HG03095 (cell line): ENCODE measurements around the gene SRGAP3.

ENCODE experiments used
- ATAC-seq: cut with Tn5 transposase; IDR thresholded peaks from one replicate; pipeline ENCODE4 v1.9.1; 2021; ENCODE audit warnings: moderate library complexity; ENCODE audit not compliant: unreplicated experiment

Gene SRGAP3

DNA sequence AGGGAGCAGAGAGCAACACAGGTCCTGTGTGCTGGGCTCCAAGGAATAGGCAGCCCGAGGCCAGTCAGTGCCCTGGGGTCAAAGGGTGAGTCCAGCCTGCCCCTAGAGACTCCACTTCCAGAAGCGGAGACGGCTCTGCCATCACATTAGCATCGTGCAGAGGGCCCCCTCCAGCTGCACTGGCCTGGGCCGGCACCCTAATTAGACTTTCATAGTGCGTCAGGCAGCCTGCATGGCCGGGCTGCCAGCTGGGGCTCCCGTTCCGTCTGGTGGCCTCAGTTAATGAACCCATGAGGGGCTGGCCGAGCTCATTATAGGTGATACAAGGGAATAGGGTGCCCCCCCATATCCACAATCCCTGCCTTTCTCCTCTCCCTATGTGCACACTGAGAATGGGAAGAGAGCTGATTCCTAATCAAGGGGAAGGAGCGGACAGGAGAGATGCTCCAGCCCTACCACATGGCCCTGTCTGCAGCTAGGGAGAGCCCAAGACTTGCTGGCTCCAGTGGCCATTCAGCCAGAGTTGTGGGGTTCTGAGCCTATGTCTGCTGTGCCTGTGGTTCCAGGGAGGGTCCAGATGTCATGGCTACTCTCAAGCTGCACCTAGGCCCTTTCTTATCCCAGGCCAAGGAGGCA is 128.0 kb downstream of the SRGAP3 start:
- ATAC-seq = no peak

DNA sequence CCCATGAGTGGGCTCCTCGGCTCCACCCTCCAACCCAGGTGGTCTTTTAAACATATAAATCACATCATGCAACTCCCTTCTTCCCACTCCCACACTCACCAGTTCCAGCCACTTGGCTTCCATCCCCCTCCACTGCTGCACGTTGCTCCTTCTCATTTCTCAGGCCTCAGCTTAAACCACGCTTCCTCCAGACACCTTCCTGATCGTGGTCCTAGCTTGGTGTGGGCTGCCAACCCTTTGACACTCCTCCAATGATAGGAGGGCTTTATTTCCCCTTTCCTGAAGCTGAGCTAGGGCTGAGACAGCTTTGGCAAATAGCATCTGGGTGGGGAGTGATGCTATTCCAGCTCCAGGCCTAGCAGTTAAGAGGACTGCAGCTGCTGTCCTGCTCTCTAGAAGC is 130.1 kb downstream of the SRGAP3 start:
- ATAC-seq = no peak

GRCh38 chr3:9118222-9118621 is 131.2 kb downstream of the SRGAP3 start:
- ATAC-seq = no peak

- ATAC-seq = no peak
Observed at GRCh38 chr3:9117220-9117619, 132.2 kb downstream of the SRGAP3 start.

DNA sequence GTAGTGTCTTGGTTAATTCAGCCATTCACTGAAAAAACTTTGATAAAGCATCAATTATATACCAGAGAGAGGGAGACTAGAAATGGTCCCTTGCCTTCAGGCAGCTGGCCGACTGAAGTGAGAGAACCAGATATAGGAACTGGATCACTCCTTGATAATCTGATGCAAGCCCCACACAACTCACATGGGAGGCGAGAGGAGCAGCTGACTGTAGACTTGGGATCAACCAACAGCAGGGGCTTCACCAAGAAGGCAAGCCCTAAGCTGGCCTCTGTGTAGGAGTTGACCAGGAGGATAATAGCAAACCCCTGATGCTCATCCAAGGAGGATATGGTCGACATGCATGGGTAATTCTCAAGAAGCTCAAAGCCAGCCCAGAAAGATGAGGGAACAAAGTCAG is 133.1 kb downstream of the SRGAP3 start:
- ATAC-seq = no peak

DNA sequence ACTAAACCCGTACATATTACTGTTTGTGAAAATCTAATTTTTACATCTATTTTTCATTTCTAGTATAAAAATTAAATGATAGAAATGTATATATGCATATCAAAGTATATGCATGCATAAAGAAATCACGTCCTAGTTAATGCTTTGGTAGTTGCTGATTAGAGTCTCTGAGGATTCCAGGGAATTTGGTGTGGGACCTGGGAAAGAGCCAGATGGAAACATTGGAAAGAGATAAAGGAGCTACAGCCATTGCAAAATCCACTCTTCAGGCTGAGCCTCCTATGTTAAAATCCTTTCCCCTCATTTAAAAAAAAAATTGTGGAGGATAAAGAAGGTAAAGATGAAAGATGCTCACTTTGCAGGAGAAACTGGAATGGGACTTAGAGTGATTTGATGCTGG is 134.1 kb downstream of the SRGAP3 start:
- ATAC-seq = no peak

- ATAC-seq = no peak
Observed at GRCh38 chr3:9113040-9113439, 136.4 kb downstream of the SRGAP3 start.

- no peak for ATAC-seq
Observed at GRCh38 chr3:9111866-9112265, 137.6 kb downstream of the SRGAP3 start.

DNA sequence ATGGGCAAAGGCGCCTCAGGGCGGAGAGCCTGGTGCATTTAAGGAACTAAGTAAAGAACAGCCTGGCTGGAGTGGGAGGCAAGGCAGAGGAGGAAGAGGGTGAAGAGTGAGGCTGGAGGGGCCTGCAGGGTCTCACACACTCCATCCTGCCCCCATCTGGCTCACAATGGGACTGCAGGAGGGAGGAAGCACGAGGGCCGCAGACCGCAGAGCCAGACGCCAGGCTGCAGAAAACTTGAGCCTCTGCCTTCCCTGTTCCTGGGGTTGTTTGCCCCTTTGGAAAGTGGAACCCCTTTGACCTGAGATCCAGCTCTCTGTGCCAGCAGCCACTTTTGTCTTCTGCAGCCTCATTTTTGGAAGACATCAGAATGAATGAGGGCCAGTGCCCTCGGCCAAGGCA is 138.0 kb downstream of the SRGAP3 start:
- no peak for ATAC-seq

GRCh38 chr3:9110802-9111201 is 138.6 kb downstream of the SRGAP3 start:
- no peak for ATAC-seq

GRCh38 chr3:9110316-9110715 is 139.1 kb downstream of the SRGAP3 start:
- ATAC-seq = no peak

DNA sequence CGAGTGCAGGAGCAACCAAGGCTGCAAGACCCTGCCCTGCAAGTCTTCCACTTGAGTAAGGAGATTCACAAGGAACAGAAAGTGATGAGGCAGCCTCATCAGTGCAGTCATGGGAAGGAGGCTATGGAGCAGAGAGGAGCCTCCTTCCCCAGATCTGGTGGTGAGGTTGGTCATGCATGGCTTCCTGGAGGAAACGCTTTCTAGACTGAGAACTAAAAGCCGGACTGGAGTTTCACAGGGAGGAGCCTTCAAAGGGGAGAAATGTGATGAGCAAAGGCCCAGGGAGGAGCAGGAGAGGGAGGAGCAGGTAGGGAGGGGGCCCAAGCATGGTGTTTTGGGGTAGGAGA is 139.9 kb downstream of the SRGAP3 start:
- ATAC-seq = no peak

- ATAC-seq = no peak
Observed at GRCh38 chr3:9108876-9109567, 140.4 kb downstream of the SRGAP3 start.

GRCh38 chr3:9107738-9108137 is 141.7 kb downstream of the SRGAP3 start:
- no peak for ATAC-seq

- ATAC-seq = no peak
Observed at GRCh38 chr3:9105421-9105820, 144.0 kb downstream of the SRGAP3 start.

- ATAC-seq = no peak
Observed at GRCh38 chr3:9104121-9104520, 145.3 kb downstream of the SRGAP3 start.

GRCh38 chr3:9102240-9102981 is 147.0 kb downstream of the SRGAP3 start:
- ATAC-seq = no peak

DNA sequence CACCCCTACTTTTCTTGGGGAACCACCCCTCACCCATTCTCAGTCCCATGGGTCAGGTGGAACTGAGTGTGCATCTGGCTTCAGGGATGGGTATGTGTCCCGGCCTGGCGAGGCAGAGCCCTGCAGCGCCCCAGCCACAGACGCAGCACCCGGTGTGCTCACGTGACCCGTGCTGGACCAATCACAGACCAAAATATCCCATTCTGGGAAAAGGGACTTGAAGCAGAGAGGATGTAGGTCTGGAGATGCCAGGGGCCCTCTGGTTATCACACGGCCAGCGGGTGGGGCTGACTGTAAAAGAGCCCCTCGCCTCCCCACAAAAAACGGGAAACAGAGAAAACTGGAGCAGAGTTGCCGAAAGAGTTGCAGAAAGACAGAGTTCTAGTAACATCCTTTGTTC is 148.2 kb downstream of the SRGAP3 start:
- no peak for ATAC-seq

DNA sequence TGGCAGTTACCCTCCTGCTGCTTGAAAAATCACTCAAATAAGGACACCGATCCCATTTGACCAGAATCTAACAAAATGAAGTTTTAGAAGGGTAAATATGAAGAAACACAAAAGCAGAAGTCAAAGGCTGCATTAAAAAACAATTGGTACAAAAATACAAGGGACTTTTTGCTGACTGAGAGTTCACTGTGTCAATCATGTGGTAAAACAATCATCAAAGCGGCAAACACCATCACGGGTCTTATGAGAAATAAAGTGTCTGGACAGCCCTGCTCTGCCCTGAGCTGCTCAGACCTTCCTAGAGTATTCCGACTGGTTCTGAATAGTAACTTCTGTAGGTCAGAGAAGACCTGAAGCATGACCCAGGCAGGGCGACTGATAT is 148.9 kb downstream of the SRGAP3 start:
- ATAC-seq = no peak

DNA sequence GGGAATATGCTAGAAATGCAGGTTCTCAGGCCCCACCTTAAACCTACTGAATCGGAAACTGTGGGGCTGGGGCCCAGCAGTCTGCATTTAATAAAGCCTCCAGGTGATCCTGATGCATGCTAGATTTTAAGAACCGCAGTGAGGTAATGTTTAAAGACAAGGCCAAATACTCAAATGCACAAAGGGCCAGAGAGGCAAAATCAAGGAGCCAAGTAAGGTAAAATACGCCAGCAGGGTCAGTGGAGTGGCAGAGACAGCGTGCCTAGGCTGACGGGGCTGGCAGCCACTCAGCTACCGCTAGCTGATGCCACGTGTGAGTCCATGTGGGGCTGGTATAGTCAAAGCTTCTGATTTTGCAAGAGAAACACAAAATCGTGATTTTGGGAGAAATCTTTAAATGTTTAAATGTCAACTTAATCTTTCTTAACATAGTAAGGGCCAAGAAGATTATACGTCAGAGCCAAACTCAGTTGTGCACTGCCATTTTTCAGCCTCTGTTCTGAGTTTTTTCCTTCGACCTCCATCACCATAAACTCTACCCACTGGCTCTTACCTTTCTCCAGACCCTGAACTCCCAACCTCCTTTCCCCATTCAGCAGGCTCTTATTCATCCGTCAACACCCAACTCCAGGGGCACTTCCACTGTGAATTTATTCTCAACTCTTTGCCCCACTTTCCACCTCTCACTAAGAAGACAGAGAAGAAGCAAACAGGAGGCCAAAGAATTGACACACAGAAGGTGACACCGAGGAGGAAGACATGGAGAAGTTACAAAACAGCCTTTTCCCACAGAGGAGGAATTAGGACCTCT is 149.5 kb downstream of the SRGAP3 start:
- ATAC-seq = no peak
